K562 (cell line): ENCODE data around the gene IL23A. TPM values are rescaled to one million over a fixed set of nuclear protein-coding genes. Genes with fewer than 3 reads are reported as not detected.

ENCODE experiments used
- ATAC-seq: fragments of 200-7000 bp; cut with Tn5 transposase; 3 replicates; pipeline ENCODE4 v1.9.1; 2020; ENCODE audit warnings: moderate library complexity
- BruUV-seq: library from RNA; stranded (reverse); fragments of 400-500 nt; replicated peaks from 2 replicates; lab custom pipeline; 2021; lab: Mats Ljungman, UMichigan
- CTCF ChIA-PET: fragments of 300-600 bp; formaldehyde crosslinking; extraction: SDS; loops from one replicate; lab custom pipeline; 2021; ENCODE audit warnings: low intra/inter-chr PET ratio; lab: Yijun Ruan, JAX
- POLR2A ChIA-PET: fragments of 300-600, 350-650 bp; sonication (Branson Sonifier 250); formaldehyde crosslinking; extraction: SDS; loops from one replicate; lab custom pipeline; 2021; ENCODE audit warnings: antibody characterized with exemption, inconsistent platforms; lab: Yijun Ruan, JAX
- DNase-seq, 4 experiments: peaks; one replicate each; pipeline versions ENCODE4 v3.0.0 to v3.0.0-alpha.2; 2011 to 2018; ENCODE audit warnings: low spot score in 3 of 4, mixed read lengths in 3 of 4; ENCODE audit errors: extremely low read depth in 1 of 4
- FAIRE-seq: peaks from 2 replicates; lab custom pipeline; 2011; peaks lifted over from hg19 to GRCh38; lab: Jason Lieb, UNC
- H2AFZ ChIP-seq: 2 replicates; pipeline ENCODE4 v1.6.0; 2011; ENCODE audit warnings: low read depth, low read length, control low read depth, inconsistent platforms
- H3K27ac ChIP-seq: fragments of 200-600 bp; 3 replicates; pipeline ENCODE4 v1.8.0; 2011; ENCODE audit warnings: low read depth, mild to moderate bottlenecking, control low read depth, inconsistent platforms, low read length, moderate library complexity, mixed read lengths; ENCODE audit errors: extremely low read depth
- H3K27me3 ChIP-seq, 2 experiments: fragments of 300-600 bp in 1 of 2; 2 replicates in 1 of 2; 3 replicates in 1 of 2; pipeline versions ENCODE4 v1.6.0 to v1.8.0; 2011; ENCODE audit warnings: inconsistent platforms in 2 of 2, low read length in 2 of 2, mild to moderate bottlenecking in 1 of 2, mixed read lengths in 1 of 2, moderate library complexity in 1 of 2; ENCODE audit not compliant: control insufficient read depth in 2 of 2, insufficient read depth in 2 of 2
- H3K36me3 ChIP-seq: fragments of 300-600 bp; 3 replicates; pipeline ENCODE4 v1.8.0; 2011; ENCODE audit warnings: mild to moderate bottlenecking, low read length, inconsistent platforms; ENCODE audit not compliant: control insufficient read depth, insufficient read depth
- H3K4me1 ChIP-seq, 2 experiments: fragments of 200-600 bp in 1 of 2; replicated peaks in 1 of 2; 2 replicates in 1 of 2; 3 replicates in 1 of 2; pipeline versions ENCODE4 v1.5.1 to v1.8.0; 2011; ENCODE audit warnings: inconsistent platforms in 2 of 2, low read length in 2 of 2, mild to moderate bottlenecking in 1 of 2, mixed read lengths in 1 of 2, moderate library complexity in 1 of 2; ENCODE audit not compliant: control insufficient read depth in 2 of 2, insufficient read depth in 2 of 2
- H3K4me2 ChIP-seq: 2 replicates; pipeline ENCODE4 v1.6.1; 2011; ENCODE audit warnings: low read length, control low read depth, inconsistent platforms, mixed read lengths; ENCODE audit not compliant: insufficient read depth
- H3K4me3 ChIP-seq: fragments of 200-600 bp; sonication (generic), shearing (Covaris generic); 2 replicates; pipeline ENCODE4 v1.5.1; 2016; ENCODE audit warnings: control low read depth, inconsistent platforms
- H3K79me2 ChIP-seq: fragments of 200-600 bp; 3 replicates; pipeline ENCODE4 v1.8.0; 2011; ENCODE audit warnings: low read length, inconsistent platforms; ENCODE audit not compliant: control insufficient read depth, insufficient read depth
- H3K9ac ChIP-seq, 2 experiments: 2 replicates each; pipeline versions ENCODE4 v1.6.0 to v1.6.1; 2011; ENCODE audit warnings: low read depth in 2 of 2, low read length in 2 of 2, control low read depth in 1 of 2, inconsistent platforms in 1 of 2, mild to moderate bottlenecking in 1 of 2, mixed read lengths in 1 of 2; ENCODE audit not compliant: insufficient read depth in 1 of 2
- H3K9me1 ChIP-seq: one replicate; pipeline ENCODE4 v1.6.0; 2011; ENCODE audit warnings: inconsistent platforms, mild to moderate bottlenecking, low read length, moderate library complexity; ENCODE audit not compliant: control insufficient read depth, insufficient read depth
- H3K9me3 ChIP-seq: replicated peaks from 2 replicates; pipeline ENCODE4 v1.5.1; 2011; ENCODE audit warnings: low read depth, low read length, inconsistent platforms; ENCODE audit not compliant: control insufficient read depth, insufficient read depth
- H4K20me1 ChIP-seq: replicated peaks from 2 replicates; pipeline ENCODE4 v1.6.1; 2011; ENCODE audit warnings: low read length, inconsistent platforms, mixed read lengths; ENCODE audit not compliant: control insufficient read depth, insufficient read depth
- CBX3 ChIP-seq, 2 experiments: IDR thresholded peaks; 1 replicate in 1 of 2; 2 replicates in 1 of 2; pipeline ENCODE4 v1.6.1; 2012; ENCODE audit warnings: inconsistent platforms in 2 of 2, low read length in 2 of 2, borderline replicate concordance in 1 of 2, control low read depth in 1 of 2
- CREB1 ChIP-seq, 2 experiments: sonication (generic) in 1 of 2; formaldehyde crosslinking in 1 of 2; IDR thresholded peaks; 2 replicates each; pipeline versions ENCODE4 v1.6.1 to v1.8.0; 2012 to 2022; ENCODE audit warnings: inconsistent platforms in 1 of 2, mild to moderate bottlenecking in 1 of 2, missing genetic modification reagents in 1 of 2, moderate library complexity in 1 of 2
- DNMT1 ChIP-seq: fragments of 450-650 bp; IDR thresholded peaks from 2 replicates; pipeline ENCODE4 v1.6.1; 2016; ENCODE audit warnings: antibody characterized with exemption, mild to moderate bottlenecking
- EZH2 ChIP-seq: IDR thresholded peaks from 2 replicates; pipeline ENCODE4 v1.6.1; 2012; ENCODE audit warnings: low read depth, mild to moderate bottlenecking, inconsistent platforms, low read length, borderline replicate concordance
- HNRNPL ChIP-seq: fragments of 200-400 bp; formaldehyde crosslinking; IDR thresholded peaks from 2 replicates; pipeline ENCODE4 v1.6.1; 2017; ENCODE audit warnings: low read depth, mild to moderate bottlenecking, low read length
- HOXB6 ChIP-seq: fragments of 250-450 bp; sonication (Bioruptor Pico); IDR thresholded peaks from 2 replicates; pipeline ENCODE4 v1.5.1; 2022; ENCODE audit warnings: mild to moderate bottlenecking, borderline replicate concordance
- KDM1A ChIP-seq, 2 experiments: fragments of 450-650 bp; IDR thresholded peaks; 2 replicates each; pipeline ENCODE4 v1.6.1; 2016; ENCODE audit warnings: mild to moderate bottlenecking in 2 of 2
- RB1 ChIP-seq: fragments of 450-650 bp; IDR thresholded peaks from 2 replicates; pipeline ENCODE4 v1.6.1; 2017; ENCODE audit warnings: low read depth, mild to moderate bottlenecking
- TRIM28 ChIP-seq: fragments of 450-650 bp; IDR thresholded peaks from 2 replicates; pipeline ENCODE4 v1.6.1; 2017
- ZBTB26 ChIP-seq: fragments of 450-650 bp; formaldehyde crosslinking; IDR thresholded peaks from 2 replicates; pipeline ENCODE4 v1.4.0; 2022; ENCODE audit warnings: missing genetic modification characterization
- ZNF584 ChIP-seq: fragments of 200-800 bp; sonication (Bioruptor generic); IDR thresholded peaks from 2 replicates; pipeline ENCODE4 v1.6.1; 2016; ENCODE audit warnings: low read depth, mild to moderate bottlenecking, missing genetic modification characterization, missing compliant biosample characterization
- whole genome bisulfite sequencing: fragments of 100-300 bp; shearing (Covaris generic); methylation state at CpG from one replicate; pipeline ENCODE4 v1.1.6; 2016; ENCODE audit warnings: low coverage, mixed read lengths; ENCODE audit not compliant: insufficient coverage; ENCODE audit errors: missing lambda C conversion rate; 5-methylcytosine and 5-hydroxymethylcytosine counted together
- in situ Hi-C: fragments of 300-500 bp; cut with MboI; formaldehyde crosslinking; loops from 4 replicates; pipeline ENCODE4 v1.15.0; 2018; ENCODE audit warnings: inconsistent platforms, mixed read lengths
- intact Hi-C: fragments of 100-400 bp; cut with micrococcal nuclease; formaldehyde crosslinking; loops from 2 replicates; pipeline ENCODE4 v1.14.2; 2022
- polyA plus RNA-seq, 8 experiments: library from polyadenylated mRNA; depleted of rRNA in 4 of 8; stranded (reverse) in 5 of 8; unstranded in 3 of 8; fragments of >200 nt; fragmentation: Nextera tagmentation in 2 of 8; fragmentation: Illumina TruSeq in 1 of 8; extraction: Ambion mirVana in 2 of 8; extraction: Trizol in 1 of 8; gene quantifications; 2 replicates each; pipeline versions ENCODE4 v1.2.1 to v1.2.3, GENCODE V29; 2011 to 2014; ENCODE audit warnings: inconsistent platforms in 1 of 8, missing spikeins in 1 of 8
- total RNA-seq, 7 experiments: library from RNA; depleted of rRNA in 6 of 7; stranded (reverse); fragments of >200 nt in 6 of 7; fragmentation: Illumina TruSeq in 2 of 7; extraction: Trizol in 2 of 7; gene quantifications; 2 replicates each; pipeline versions ENCODE4 v1.2.1 to v1.2.3, GENCODE V29; 2011 to 2021; ENCODE audit warnings: low replicate concordance in 1 of 7
- TF ChIP-seq, protein P1 (sequence below): fragments of 200-400 bp; formaldehyde crosslinking; IDR thresholded peaks from 2 replicates; pipeline ENCODE4 v1.6.1; 2017; ENCODE audit warnings: mild to moderate bottlenecking, low read depth, low read length, moderate library complexity
- TF ChIP-seq, protein P2 (sequence below), 2 experiments: fragments of 450-650 bp; IDR thresholded peaks; 2 replicates each; pipeline ENCODE4 v1.6.1; 2018; ENCODE audit warnings: mild to moderate bottlenecking in 2 of 2, low read depth in 1 of 2; ENCODE audit not compliant: partially characterized antibody in 2 of 2
- TF ChIP-seq, protein P3 (sequence below): fragments of 450-650 bp; formaldehyde crosslinking; IDR thresholded peaks from 2 replicates; pipeline ENCODE4 v1.4.0; 2022; ENCODE audit warnings: missing genetic modification characterization

IL23A gene
- total and polyA plus RNA-seq, 9 of the 15 experiments (the other 6 are each of a cell fraction or from before 2014, with no cell fraction given): 4.4 to 37.2 (median 9.6) TPM

- Histone ChIP-seq H3K27ac (no peak overlapping the region), H3K79me2 (no peaks in the 10 kb centered on the region), H3K9ac (no peak overlapping the region), H3K9me3 (no peaks in the 10 kb centered on the region), H3K4me2 (no peak overlapping the region), H4K20me1 (no peaks in the 10 kb centered on the region), H3K36me3 (no peaks in the 10 kb centered on the region), H2AFZ (no peak overlapping the region), H3K27me3 (no peaks in the 10 kb centered on the region), H3K4me3 (no peak overlapping the region), H3K4me1 (peaks cover 20 to 24% of the 10 kb centered on the region in 2 experiments; a peak in 4 of 5 replicates), H3K9me1 (no peaks in the 10 kb centered on the region)
- no peak for DNase-seq
- no peak for ATAC-seq
- no TSS peak for BruUV-seq
- WGBS: 57% methylated on average over 1 of the region's 1 CpG
- FAIRE-seq: no peak
- in situ Hi-C loops: no loop called here
- POLR2A ChIA-PET: interaction anchor here (0.5 to 1.2 kb wide), 2 partner anchors 10 to 12 kb away, joined by 3 to 5 read pairs; no protein-coding TSS in a partner anchor
- CTCF ChIA-PET: no interaction called here
- intact Hi-C loops: no loop called here
- TF ChIP-seq CREB1 (IDR thresholded peaks at IDR 0.05) (no peak), CREB1 (CRISPR knock-in tag; IDR thresholded peaks at IDR 0.05) (no peak), HOXB6 (CRISPR knock-in tag) (no peak), HNRNPL (no peak), ZBTB26 (CRISPR knock-in tag) (no peak), DNMT1 (no peak), CBX3 (IDR thresholded peaks at IDR 0.05; ENCODE audit: borderline replicate concordance in 1 of 2, low read length in 2 of 2) (peak in 1 of 2 experiments; percentile 73; a peak in 1 of 3 replicates), RB1 (no peak), ZNF584 (CRISPR knock-in tag) (no peak), EZH2 (no peak), KDM1A (IDR thresholded peaks at IDR 0.05) (no peak), TRIM28 (peak; percentile 71)
- TF ChIP-seq, protein P1, sequence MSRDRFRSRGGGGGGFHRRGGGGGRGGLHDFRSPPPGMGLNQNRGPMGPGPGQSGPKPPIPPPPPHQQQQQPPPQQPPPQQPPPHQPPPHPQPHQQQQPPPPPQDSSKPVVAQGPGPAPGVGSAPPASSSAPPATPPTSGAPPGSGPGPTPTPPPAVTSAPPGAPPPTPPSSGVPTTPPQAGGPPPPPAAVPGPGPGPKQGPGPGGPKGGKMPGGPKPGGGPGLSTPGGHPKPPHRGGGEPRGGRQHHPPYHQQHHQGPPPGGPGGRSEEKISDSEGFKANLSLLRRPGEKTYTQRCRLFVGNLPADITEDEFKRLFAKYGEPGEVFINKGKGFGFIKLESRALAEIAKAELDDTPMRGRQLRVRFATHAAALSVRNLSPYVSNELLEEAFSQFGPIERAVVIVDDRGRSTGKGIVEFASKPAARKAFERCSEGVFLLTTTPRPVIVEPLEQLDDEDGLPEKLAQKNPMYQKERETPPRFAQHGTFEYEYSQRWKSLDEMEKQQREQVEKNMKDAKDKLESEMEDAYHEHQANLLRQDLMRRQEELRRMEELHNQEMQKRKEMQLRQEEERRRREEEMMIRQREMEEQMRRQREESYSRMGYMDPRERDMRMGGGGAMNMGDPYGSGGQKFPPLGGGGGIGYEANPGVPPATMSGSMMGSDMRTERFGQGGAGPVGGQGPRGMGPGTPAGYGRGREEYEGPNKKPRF: no peak
- TF ChIP-seq, protein P2, sequence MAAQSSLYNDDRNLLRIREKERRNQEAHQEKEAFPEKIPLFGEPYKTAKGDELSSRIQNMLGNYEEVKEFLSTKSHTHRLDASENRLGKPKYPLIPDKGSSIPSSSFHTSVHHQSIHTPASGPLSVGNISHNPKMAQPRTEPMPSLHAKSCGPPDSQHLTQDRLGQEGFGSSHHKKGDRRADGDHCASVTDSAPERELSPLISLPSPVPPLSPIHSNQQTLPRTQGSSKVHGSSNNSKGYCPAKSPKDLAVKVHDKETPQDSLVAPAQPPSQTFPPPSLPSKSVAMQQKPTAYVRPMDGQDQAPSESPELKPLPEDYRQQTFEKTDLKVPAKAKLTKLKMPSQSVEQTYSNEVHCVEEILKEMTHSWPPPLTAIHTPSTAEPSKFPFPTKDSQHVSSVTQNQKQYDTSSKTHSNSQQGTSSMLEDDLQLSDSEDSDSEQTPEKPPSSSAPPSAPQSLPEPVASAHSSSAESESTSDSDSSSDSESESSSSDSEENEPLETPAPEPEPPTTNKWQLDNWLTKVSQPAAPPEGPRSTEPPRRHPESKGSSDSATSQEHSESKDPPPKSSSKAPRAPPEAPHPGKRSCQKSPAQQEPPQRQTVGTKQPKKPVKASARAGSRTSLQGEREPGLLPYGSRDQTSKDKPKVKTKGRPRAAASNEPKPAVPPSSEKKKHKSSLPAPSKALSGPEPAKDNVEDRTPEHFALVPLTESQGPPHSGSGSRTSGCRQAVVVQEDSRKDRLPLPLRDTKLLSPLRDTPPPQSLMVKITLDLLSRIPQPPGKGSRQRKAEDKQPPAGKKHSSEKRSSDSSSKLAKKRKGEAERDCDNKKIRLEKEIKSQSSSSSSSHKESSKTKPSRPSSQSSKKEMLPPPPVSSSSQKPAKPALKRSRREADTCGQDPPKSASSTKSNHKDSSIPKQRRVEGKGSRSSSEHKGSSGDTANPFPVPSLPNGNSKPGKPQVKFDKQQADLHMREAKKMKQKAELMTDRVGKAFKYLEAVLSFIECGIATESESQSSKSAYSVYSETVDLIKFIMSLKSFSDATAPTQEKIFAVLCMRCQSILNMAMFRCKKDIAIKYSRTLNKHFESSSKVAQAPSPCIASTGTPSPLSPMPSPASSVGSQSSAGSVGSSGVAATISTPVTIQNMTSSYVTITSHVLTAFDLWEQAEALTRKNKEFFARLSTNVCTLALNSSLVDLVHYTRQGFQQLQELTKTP (IDR thresholded peaks at IDR 0.05; ENCODE audit: low read depth in 1 of 2, partially characterized antibody in 2 of 2): peak in 1 of 2 experiments; percentile 100
- TF ChIP-seq, protein P3, sequence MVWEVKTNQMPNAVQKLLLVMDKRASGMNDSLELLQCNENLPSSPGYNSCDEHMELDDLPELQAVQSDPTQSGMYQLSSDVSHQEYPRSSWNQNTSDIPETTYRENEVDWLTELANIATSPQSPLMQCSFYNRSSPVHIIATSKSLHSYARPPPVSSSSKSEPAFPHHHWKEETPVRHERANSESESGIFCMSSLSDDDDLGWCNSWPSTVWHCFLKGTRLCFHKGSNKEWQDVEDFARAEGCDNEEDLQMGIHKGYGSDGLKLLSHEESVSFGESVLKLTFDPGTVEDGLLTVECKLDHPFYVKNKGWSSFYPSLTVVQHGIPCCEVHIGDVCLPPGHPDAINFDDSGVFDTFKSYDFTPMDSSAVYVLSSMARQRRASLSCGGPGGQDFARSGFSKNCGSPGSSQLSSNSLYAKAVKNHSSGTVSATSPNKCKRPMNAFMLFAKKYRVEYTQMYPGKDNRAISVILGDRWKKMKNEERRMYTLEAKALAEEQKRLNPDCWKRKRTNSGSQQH (CRISPR knock-in tag): no peak
Observed at GRCh38 chr12:56373515-56373914, 34.8 kb downstream of the IL23A start.
